GM12878 (cell line): ENCODE measurements around the gene CDPF1.

Experiments used
- BCL3 ChIP-seq: IDR thresholded peaks from 2 replicates; pipeline ENCODE4 v1.6.1; 2011; ENCODE audit warnings: borderline replicate concordance, low read depth, mild to moderate bottlenecking, moderate library complexity, low read length; ENCODE audit not compliant: insufficient read depth, poor library complexity, severe bottlenecking
- CTCF ChIP-seq, 3 experiments: IDR thresholded peaks in 2 of 3; conservative IDR thresholded peaks in 1 of 3; 2 replicates each; pipeline ENCODE4 v1.5.1; 2011; ENCODE audit warnings: low read depth in 3 of 3, low read length in 3 of 3, mild to moderate bottlenecking in 3 of 3, control low read depth in 2 of 3, moderate library complexity in 2 of 3, inconsistent platforms in 1 of 3, mixed read lengths in 1 of 3; ENCODE audit not compliant: control insufficient read depth in 2 of 3, insufficient read depth in 1 of 3; ENCODE audit errors: extremely low read depth in 1 of 3
- ESRRA ChIP-seq: IDR thresholded peaks from 2 replicates; pipeline ENCODE4 v1.6.1; 2012; ENCODE audit warnings: mild to moderate bottlenecking, low read length, improper control_type of control experiment
- NFIC ChIP-seq: IDR thresholded peaks from 2 replicates; pipeline ENCODE4 v1.6.1; 2012; ENCODE audit warnings: low read depth, mild to moderate bottlenecking, inconsistent platforms, low read length, moderate library complexity
- POLR2A ChIP-seq: IDR thresholded peaks from 2 replicates; pipeline ENCODE4 v1.6.1; 2011; ENCODE audit warnings: low read depth, mild to moderate bottlenecking, low read length
- RFX5 ChIP-seq: IDR thresholded peaks from 2 replicates; pipeline ENCODE4 v1.6.1; 2011; ENCODE audit warnings: low read depth, low read length, improper control_type of control experiment
- ZZZ3 ChIP-seq: IDR thresholded peaks from 2 replicates; pipeline ENCODE4 v1.6.1; 2011; ENCODE audit warnings: low read depth; ENCODE audit not compliant: control insufficient read depth, insufficient read length
- TF ChIP-seq, protein P1 (sequence below): fragments of 150-350 bp; IDR thresholded peaks from 2 replicates; pipeline ENCODE4 v1.6.1; 2016; ENCODE audit warnings: low read depth, low read length
- TF ChIP-seq, protein P2 (sequence below): IDR thresholded peaks from 2 replicates; pipeline ENCODE4 v1.6.1; 2011; ENCODE audit warnings: low read depth, low read length, improper control_type of control experiment, borderline replicate concordance
- TF ChIP-seq, protein P3 (sequence below): fragments of 450-650 bp; IDR thresholded peaks from 2 replicates; pipeline ENCODE4 v1.6.1; 2017; ENCODE audit warnings: mild to moderate bottlenecking

DNA sequence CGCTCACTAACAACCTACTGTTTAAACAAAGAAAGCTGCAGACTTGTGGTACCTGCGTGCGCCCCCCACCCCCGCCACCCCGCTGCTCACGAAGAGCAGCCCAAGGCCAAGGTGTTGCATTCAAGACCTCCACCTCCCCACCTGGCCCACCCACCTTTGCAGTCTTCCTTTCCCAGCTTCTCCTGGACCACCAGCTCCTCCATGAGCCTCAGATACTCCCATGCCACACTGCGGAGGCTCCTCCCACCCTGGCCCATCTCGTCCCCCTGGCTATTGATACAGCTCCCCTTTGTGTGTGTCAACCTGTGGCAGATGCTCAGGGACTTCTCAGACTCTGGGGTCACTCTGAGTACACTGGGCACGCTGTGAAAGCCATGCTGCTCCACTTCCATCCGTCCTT is 3.9 kb downstream of the CDPF1 start:
- no peak for TF ChIP-seq CTCF (IDR thresholded peaks at IDR 0.05 in 2 of 3, conservative IDR thresholded peaks at IDR 0.05 in 1 of 3; ENCODE audit: control insufficient read depth in 2 of 3, extremely low read depth in 1 of 3, insufficient read depth in 1 of 3, low read depth in 3 of 3, low read length in 3 of 3)
- TF ChIP-seq, protein P1, sequence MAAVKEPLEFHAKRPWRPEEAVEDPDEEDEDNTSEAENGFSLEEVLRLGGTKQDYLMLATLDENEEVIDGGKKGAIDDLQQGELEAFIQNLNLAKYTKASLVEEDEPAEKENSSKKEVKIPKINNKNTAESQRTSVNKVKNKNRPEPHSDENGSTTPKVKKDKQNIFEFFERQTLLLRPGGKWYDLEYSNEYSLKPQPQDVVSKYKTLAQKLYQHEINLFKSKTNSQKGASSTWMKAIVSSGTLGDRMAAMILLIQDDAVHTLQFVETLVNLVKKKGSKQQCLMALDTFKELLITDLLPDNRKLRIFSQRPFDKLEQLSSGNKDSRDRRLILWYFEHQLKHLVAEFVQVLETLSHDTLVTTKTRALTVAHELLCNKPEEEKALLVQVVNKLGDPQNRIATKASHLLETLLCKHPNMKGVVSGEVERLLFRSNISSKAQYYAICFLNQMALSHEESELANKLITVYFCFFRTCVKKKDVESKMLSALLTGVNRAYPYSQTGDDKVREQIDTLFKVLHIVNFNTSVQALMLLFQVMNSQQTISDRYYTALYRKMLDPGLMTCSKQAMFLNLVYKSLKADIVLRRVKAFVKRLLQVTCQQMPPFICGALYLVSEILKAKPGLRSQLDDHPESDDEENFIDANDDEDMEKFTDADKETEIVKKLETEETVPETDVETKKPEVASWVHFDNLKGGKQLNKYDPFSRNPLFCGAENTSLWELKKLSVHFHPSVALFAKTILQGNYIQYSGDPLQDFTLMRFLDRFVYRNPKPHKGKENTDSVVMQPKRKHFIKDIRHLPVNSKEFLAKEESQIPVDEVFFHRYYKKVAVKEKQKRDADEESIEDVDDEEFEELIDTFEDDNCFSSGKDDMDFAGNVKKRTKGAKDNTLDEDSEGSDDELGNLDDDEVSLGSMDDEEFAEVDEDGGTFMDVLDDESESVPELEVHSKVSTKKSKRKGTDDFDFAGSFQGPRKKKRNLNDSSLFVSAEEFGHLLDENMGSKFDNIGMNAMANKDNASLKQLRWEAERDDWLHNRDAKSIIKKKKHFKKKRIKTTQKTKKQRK = no peak
- TF ChIP-seq ESRRA = no peak
- TF ChIP-seq, protein P2, sequence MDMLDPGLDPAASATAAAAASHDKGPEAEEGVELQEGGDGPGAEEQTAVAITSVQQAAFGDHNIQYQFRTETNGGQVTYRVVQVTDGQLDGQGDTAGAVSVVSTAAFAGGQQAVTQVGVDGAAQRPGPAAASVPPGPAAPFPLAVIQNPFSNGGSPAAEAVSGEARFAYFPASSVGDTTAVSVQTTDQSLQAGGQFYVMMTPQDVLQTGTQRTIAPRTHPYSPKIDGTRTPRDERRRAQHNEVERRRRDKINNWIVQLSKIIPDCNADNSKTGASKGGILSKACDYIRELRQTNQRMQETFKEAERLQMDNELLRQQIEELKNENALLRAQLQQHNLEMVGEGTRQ = no peak
- no peak for TF ChIP-seq ZZZ3
- TF ChIP-seq RFX5 = no peak
- TF ChIP-seq POLR2A = no peak
- TF ChIP-seq NFIC = no peak
- TF ChIP-seq BCL3 = no peak
- TF ChIP-seq, protein P3, sequence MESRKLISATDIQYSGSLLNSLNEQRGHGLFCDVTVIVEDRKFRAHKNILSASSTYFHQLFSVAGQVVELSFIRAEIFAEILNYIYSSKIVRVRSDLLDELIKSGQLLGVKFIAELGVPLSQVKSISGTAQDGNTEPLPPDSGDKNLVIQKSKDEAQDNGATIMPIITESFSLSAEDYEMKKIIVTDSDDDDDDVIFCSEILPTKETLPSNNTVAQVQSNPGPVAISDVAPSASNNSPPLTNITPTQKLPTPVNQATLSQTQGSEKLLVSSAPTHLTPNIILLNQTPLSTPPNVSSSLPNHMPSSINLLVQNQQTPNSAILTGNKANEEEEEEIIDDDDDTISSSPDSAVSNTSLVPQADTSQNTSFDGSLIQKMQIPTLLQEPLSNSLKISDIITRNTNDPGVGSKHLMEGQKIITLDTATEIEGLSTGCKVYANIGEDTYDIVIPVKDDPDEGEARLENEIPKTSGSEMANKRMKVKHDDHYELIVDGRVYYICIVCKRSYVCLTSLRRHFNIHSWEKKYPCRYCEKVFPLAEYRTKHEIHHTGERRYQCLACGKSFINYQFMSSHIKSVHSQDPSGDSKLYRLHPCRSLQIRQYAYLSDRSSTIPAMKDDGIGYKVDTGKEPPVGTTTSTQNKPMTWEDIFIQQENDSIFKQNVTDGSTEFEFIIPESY = no peak
